Measurements from ENCODE around the gene SOS2. TPM values are rescaled to one million over a fixed set of nuclear protein-coding genes. Genes with fewer than 3 reads are reported as not detected.

SOS2 gene
- total and polyA plus RNA-seq, 2 of the 4 experiments (the other 2 are of a cell fraction), result 6.3 to 10.9 TPM

GRCh38 chr14:50272498-50272897 lies 41.1 kb upstream of the SOS2 start:
- no peak overlapping the region for H3K4me2 ChIP-seq (ENCODE audit: low read depth, low read length)
- H3K9me1 ChIP-seq (ENCODE audit: insufficient read depth, low read length), result no peaks in the 10 kb centered on the region
- DNase-seq (no peak), ATAC-seq (ENCODE audit: low read depth) (no peak)
- no peak overlapping the region for H3K27ac ChIP-seq (ENCODE audit: insufficient read depth, low read length)
- ChIA-PET CTCF (interaction anchor here (0.6 kb wide), 1 partner anchor 12 kb away, joined by 4 read pairs; no protein-coding TSS in a partner anchor), POLR2A (ENCODE audit: unreplicated experiment) (no interaction called here)
- BruUV-seq (replicated peaks), result no TSS peak
- intact Hi-C loops (cut with micrococcal nuclease) (no loop called here), in situ Hi-C loops (cut with MboI; ENCODE audit: low sequenced_read_pairs) (no loop called here), dilution Hi-C loops (cut with HindIII; ENCODE audit: low sequenced_read_pairs, unreplicated experiment) (no loop called here)
- H3K14ac ChIP-seq (replicated peaks; ENCODE audit: low read depth, low read length), result no peak overlapping the region
- no peak overlapping the region for H4K8ac ChIP-seq (ENCODE audit: low read depth in 2 of 2, low read length in 2 of 2)
- H2BK15ac ChIP-seq (ENCODE audit: low read depth, low read length), result no peak overlapping the region
- H3K79me1 ChIP-seq (ENCODE audit: low read depth in 1 of 2, low read length in 2 of 2), result no peaks in the 10 kb centered on the region
- H2AK5ac ChIP-seq (ENCODE audit: low read depth, low read length), result no peak overlapping the region
- no peaks in the 10 kb centered on the region for H3K27me3 ChIP-seq (ENCODE audit: control insufficient read depth, insufficient read depth, low read length)
- H4K91ac ChIP-seq (ENCODE audit: insufficient read depth, low read depth, low read length), result no peak overlapping the region
- no CpG with 5 or more reads among the region's 1 CpG for WGBS, 2 experiments (ENCODE audit: extremely low coverage in 2 of 2, insufficient read length in 1 of 2)
- H4K20me1 ChIP-seq (ENCODE audit: insufficient read depth, low read length), result no peaks in the 10 kb centered on the region
- peaks cover 2% of the 10 kb centered on the region; the same call in 1 of the 2 replicates for H3K4me1 ChIP-seq (ENCODE audit: control insufficient read depth, insufficient read depth, low read length)
- H3K9me3 ChIP-seq (ENCODE audit: control insufficient read depth, insufficient read depth, low read length), result no peaks in the 10 kb centered on the region
- no peak overlapping the region for H3K4ac ChIP-seq (ENCODE audit: low read depth, low read length)
- no peak overlapping the region for H3K56ac ChIP-seq (ENCODE audit: extremely low read depth, insufficient read depth, low read length)
- H3K18ac ChIP-seq (ENCODE audit: low read depth, low read length), result no peak overlapping the region
- no peak overlapping the region for H2BK120ac ChIP-seq (ENCODE audit: low read depth, low read length)
- no peak overlapping the region for H3K23ac ChIP-seq (ENCODE audit: low read depth, low read length)
- H2BK5ac ChIP-seq (ENCODE audit: low read depth, low read length, poor library complexity, severe bottlenecking), result no peak overlapping the region
- no peak overlapping the region for H2AFZ ChIP-seq (replicated peaks; ENCODE audit: low read length, poor library complexity)
- no peaks in the 10 kb centered on the region for H3K36me3 ChIP-seq (ENCODE audit: control insufficient read depth, insufficient read depth, low read length)
- H2AK9ac ChIP-seq (replicated peaks; ENCODE audit: low read depth, low read length, poor library complexity), result no peak overlapping the region
- no peak overlapping the region for H3K4me3 ChIP-seq (ENCODE audit: insufficient read depth, low read depth, low read length)
- H2BK20ac ChIP-seq (ENCODE audit: low read depth, low read length), result no peak overlapping the region
- TF ChIP-seq, protein P1, sequence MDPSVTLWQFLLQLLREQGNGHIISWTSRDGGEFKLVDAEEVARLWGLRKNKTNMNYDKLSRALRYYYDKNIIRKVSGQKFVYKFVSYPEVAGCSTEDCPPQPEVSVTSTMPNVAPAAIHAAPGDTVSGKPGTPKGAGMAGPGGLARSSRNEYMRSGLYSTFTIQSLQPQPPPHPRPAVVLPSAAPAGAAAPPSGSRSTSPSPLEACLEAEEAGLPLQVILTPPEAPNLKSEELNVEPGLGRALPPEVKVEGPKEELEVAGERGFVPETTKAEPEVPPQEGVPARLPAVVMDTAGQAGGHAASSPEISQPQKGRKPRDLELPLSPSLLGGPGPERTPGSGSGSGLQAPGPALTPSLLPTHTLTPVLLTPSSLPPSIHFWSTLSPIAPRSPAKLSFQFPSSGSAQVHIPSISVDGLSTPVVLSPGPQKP (IDR thresholded peaks at IDR 0.05; ENCODE audit: borderline replicate concordance, low read depth, low read length), result no peak
- TF ChIP-seq CEBPB (IDR thresholded peaks at IDR 0.05; ENCODE audit: low read depth, low read length) (no peak), RFX5 (IDR thresholded peaks at IDR 0.05; ENCODE audit: low read depth, low read length) (no peak), RAD21 (IDR thresholded peaks at IDR 0.05; ENCODE audit: low read length) (no peak), MAFK (IDR thresholded peaks at IDR 0.05; ENCODE audit: low read depth, low read length) (no peak)
- H4K5ac ChIP-seq (ENCODE audit: low read depth, low read length), result no peak overlapping the region
- no peak overlapping the region for H3K9ac ChIP-seq (ENCODE audit: low read depth, low read length)
